GM12874 (cell line): ENCODE data around the gene BMP7.

Source experiments
- TF ChIP-seq, protein P1 (sequence below): IDR thresholded peaks from 2 replicates; pipeline ENCODE4 v1.5.1; 2011; ENCODE audit warnings: low read depth, mild to moderate bottlenecking, control low read depth, low read length, moderate library complexity; ENCODE audit not compliant: insufficient read depth

The BMP7 gene

DNA sequence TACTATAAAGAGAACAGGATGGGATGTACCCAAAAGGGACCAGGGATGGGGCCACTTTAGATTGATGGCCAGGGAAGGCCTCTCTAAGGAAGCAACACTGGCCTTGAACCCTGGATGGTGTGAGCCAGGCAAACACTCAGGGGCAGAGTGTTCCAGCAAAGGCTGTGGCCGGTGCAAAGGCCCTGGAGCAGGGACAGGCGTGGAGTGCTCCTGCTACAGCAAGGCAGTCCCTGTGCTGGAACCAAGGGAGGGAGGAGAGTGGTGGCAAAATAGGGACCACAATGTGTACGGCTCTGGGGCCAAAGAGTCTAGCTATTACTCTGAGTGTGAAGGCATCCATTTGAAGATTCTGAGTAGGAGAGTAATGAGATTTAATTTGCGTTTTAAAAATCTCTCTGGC is 131.6 kb downstream of the BMP7 start:
- TF ChIP-seq, protein P1, sequence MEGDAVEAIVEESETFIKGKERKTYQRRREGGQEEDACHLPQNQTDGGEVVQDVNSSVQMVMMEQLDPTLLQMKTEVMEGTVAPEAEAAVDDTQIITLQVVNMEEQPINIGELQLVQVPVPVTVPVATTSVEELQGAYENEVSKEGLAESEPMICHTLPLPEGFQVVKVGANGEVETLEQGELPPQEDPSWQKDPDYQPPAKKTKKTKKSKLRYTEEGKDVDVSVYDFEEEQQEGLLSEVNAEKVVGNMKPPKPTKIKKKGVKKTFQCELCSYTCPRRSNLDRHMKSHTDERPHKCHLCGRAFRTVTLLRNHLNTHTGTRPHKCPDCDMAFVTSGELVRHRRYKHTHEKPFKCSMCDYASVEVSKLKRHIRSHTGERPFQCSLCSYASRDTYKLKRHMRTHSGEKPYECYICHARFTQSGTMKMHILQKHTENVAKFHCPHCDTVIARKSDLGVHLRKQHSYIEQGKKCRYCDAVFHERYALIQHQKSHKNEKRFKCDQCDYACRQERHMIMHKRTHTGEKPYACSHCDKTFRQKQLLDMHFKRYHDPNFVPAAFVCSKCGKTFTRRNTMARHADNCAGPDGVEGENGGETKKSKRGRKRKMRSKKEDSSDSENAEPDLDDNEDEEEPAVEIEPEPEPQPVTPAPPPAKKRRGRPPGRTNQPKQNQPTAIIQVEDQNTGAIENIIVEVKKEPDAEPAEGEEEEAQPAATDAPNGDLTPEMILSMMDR = no peak

DNA sequence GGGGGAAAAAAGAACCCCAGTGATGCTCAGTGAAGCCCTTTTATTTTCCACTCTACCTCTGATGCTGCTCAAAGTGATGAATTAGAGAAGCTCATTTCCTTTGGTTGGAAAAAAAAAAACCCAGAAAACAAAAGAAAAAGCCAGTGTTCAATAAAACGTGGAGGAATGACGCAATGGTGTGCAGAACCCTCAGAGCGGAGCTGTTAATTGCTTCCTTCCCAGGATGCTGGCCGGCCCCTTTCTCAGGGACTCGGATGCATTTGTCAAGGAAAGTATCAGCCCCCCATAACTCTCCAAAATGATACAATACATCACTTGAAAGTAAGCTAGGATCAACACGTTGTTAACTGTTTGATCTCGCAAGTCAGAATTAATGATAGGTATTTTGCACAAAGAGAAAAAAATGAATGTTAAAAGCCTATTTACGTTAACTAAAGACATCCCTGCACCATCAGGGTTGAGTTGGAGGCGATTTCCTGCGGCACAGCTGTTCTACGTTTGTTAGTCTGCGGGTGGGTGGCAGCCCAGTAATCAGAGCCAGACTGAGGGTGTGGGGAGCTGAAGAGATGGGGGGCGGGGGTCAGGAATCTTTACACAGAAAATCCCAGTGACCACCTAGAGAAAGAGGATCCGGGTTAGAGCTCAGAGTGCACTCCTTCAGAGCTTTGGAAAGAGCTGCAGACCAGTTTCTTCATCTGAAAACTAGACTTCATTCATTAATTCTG is 132.4 kb downstream of the BMP7 start:
- TF ChIP-seq, protein P1 = no peak

DNA sequence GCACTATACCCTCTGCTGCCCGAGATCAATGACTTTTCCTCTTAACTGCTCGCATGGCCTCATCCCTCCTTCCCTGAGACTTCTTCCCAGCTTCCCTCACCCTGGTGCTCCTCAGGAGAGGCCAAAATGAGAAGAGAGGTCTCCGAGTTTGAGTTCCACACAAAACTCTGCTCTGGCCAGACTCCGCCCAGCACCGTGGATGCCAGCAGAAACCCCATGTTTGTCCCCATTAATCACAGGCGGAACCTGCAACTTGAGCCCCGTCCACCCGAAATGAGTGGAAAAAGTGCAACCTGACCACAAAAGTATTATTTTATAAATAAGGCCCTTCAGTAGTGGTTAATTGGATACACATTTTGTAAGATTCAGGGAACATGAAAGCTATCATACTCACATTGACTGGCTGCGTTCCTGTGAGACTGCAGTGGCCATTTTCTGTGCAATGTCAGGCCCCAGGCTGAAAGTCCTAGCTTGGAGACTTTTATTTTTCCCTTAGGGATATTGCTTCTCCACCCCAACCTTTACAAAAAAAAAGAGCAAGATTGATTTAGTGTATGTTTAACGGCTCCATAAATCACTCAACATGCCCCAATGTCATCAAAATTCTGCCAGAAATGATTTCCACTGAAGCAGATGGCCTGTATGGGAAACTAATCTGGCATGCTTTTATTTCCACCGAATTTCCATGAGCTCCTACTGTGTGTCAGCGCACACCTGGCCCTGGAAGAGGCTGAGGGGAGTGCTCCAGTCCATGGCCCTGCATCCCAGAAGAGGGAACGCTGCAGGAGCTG is 134.6 kb downstream of the BMP7 start:
- TF ChIP-seq, protein P1 = no peak

DNA sequence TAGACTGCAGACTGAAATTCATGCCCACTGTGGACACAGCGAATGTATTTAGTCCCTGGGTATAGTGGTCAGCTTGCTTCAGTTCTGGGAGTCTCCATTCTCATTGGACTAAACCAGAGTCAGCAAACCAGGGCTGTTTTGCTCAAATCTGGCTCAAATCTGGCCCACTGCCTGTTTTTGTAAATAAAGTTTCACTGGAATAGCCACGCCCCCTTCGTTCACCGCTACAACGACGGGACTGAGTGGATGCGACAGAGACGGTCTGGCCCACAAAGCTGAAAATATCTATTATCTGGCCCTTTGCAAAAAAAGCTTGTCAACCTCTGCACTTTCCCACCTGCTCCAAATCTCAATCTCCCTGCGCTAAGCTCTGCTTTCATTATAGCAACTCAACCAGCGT is 135.4 kb downstream of the BMP7 start:
- TF ChIP-seq, protein P1 = no peak

DNA sequence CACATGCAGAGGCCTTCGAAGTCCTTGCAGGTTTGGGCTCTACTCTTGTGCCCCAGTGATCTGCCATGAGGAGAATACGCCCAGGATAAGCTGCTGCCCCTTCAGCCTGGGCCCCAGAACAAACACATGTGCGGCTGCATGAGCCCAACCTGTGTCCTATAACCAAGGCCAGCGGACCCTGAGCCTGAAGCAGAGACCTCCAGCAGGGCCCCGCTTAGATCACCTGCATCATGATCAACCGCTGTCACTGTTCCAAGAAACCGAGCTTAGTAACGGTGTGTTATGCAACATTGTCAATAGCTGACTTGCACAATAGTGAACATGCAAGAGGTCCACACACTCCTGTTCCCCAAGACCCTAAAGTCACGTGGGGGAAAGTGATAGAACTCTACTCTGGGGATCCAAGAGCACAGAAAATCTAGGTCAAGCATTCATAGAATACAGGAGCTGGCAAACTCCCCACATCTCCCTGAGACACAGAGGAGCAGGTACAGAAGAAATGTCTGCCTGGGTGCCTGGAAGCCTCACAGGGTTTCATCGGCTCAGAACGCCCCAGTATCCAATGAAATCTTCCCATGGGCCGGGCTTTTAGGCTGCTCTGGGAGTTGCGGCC is 136.2 kb downstream of the BMP7 start:
- TF ChIP-seq, protein P1 = no peak

DNA sequence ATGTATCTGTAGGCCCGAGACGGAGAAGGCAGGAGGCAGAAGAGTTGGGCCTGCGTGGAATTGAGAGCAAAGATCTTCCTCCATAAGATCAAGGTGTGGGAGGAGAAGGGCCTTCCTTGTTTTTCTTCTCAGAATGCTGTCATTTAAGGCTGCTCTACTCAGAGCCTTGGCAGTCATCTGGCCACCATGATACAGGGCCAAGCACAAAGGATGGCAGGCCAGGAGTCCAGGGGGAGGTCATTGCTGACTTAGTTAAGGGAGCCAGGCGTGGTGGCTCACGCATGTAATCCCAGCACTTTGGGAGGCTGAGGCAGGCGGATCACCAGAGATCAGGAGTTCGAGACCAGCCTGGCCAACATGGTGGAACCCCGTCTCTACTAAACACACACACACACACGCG is 137.1 kb downstream of the BMP7 start:
- TF ChIP-seq, protein P1 = no peak

DNA sequence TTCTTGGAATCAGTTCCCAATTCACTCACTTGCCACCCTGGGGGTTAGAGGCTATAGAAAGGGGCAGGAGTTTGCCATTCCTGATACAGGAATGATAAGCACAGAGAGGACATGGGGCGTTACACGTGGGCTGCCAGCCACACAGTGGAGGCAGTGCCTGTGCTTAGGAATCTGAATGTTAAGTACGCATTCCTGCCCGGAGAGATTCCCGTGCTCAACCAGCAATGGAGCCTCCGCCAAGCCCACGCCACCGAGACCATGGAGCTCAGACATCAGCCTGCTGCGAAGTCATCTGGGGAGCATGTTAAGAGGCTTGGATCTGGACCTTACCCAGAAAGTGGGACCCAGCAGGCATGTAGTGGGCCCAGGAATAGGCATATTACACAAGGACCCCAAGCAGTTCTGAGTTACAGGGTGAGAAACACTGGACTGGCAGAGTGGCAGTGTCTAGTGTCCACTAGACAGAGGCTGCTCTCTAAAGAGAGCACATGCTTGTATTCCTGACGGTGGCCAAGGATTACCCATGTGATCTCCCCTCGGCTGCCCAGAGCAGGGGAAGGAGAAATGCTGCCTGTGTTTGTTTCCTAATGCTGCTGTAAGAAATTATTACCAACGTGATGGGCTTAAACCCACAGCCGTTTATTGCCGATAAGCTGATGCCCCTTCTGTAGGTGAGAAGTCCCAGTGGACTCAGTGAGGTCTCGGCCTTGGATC is 138.2 kb downstream of the BMP7 start:
- TF ChIP-seq, protein P1 = no peak
